ENCODE data around the gene DHX35. TPM values are rescaled to one million over a fixed set of nuclear protein-coding genes. Genes with fewer than 3 reads are reported as not detected.

Gene DHX35
- total RNA-seq, 2 experiments from 2014 or later = 7.3 to 7.6 TPM

DNA sequence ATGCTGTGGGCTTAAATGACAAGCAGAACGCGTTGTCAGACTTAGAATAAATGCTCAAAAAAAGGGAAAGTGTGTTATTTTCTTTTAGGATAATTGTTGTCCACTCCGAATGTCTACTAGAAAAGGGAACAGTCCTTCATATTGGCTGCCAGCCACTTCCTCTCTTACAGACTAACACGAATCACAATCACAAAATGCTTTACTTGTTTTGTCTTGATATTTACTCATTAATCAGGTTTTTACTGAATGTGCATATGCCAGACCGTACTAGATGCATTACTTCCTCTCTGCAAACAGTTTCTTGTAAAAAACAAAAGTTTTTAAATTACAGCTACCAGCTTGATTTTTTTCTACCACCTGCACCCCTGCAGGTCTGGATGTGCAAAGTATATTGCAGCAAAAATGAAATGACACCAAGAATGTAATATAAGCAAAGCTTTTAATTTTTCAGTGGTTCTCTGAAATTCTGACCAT, 821 bp downstream of the DHX35 start:
- H3K4me1 ChIP-seq (ENCODE audit: insufficient read depth, low read length) = peaks cover 16% of the 10 kb centered on the region
- ATAC-seq (ENCODE audit: poor library complexity) (no peak), DNase-seq (no peak)
- ChIA-PET CTCF (interaction anchor here (0.8 to 3.2 kb wide), 5 partner anchors 17 to 215 kb away, joined by 3 to 25 read pairs (median 4); partner anchors contain the start of genes ACTR5 and FAM83D), POLR2A (interaction anchor here (0.6 to 3.3 kb wide), 11 partner anchors 8 to 158 kb away, joined by 3 to 38 read pairs (median 5); partner anchors contain the start of genes FAM83D and PPP1R16B)
- TF ChIP-seq CTCF (IDR thresholded peaks at IDR 0.05) = no peak
- H3K9me3 ChIP-seq (ENCODE audit: control insufficient read depth in 1 of 2, insufficient read depth in 1 of 2, low read length in 2 of 2) = no peaks in the 10 kb centered on the region
- H3K36me3 ChIP-seq (ENCODE audit: insufficient read depth, low read length) = peaks cover 4% of the 10 kb centered on the region
- H3K27me3 ChIP-seq (ENCODE audit: control insufficient read depth in 1 of 2, insufficient read depth in 2 of 2, low read length in 2 of 2) = no peaks in the 10 kb centered on the region
- peak overlapping the region in 1 of 2 donors; percentile 58 for H3K27ac ChIP-seq (ENCODE audit: low read depth in 1 of 2, low read length in 2 of 2)
- peak overlapping the region; percentile 88 for H3K27ac Mint-ChIP-seq
- H3K4me3 Mint-ChIP-seq = peak overlapping the region; percentile 97
- H3K27me3 Mint-ChIP-seq = no peaks in the 10 kb centered on the region
- H3K9me3 Mint-ChIP-seq = no peaks in the 10 kb centered on the region
- H3K36me3 Mint-ChIP-seq (ENCODE audit: low read depth) = peaks cover 25% of the 10 kb centered on the region
- H3K4me1 Mint-ChIP-seq (ENCODE audit: low read depth) = peaks cover 33% of the 10 kb centered on the region
- peak overlapping the region; percentile 80 for H3K4me3 ChIP-seq (ENCODE audit: low read length)
- intact Hi-C loops (cut with DNase I, micrococcal nuclease) = loop anchor here (1.0 to 10.0 kb wide), 7 partner anchors 37 to 526 kb away; partner anchors contain the start of genes FAM83D (in 2 of the 2), ACTR5 (in 1 of the 2), PPP1R16B (in 1 of the 2) and RALGAPB (in 1 of the 2)

DNA sequence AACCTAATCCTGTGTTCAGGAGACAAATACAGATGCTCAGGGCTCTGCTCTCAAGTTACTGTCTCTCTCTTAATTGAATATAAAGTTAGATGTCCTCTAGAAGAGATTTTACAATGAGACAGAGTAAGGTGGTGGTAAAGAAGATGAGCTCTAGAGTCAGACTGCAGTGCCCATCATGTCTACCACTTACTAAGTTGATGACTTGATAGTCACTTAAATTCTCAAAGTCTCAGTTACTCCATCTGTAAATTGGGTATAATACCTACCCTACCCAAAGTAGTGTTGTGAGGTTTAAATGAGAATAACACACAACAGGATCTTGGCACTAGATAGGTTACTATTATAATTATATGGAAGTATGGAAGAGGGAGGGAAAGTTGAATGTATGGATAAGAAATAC, 1.6 kb downstream of the DHX35 start:
- H3K27me3 ChIP-seq (ENCODE audit: control insufficient read depth in 1 of 2, insufficient read depth in 2 of 2, low read length in 2 of 2) = no peaks in the 10 kb centered on the region
- no peak overlapping the region for H3K27ac Mint-ChIP-seq
- H3K9me3 ChIP-seq (ENCODE audit: control insufficient read depth in 1 of 2, insufficient read depth in 1 of 2, low read length in 2 of 2) = no peaks in the 10 kb centered on the region
- H3K27me3 Mint-ChIP-seq = no peaks in the 10 kb centered on the region
- peaks cover 27% of the 10 kb centered on the region for H3K36me3 Mint-ChIP-seq (ENCODE audit: low read depth)
- intact Hi-C loops (cut with DNase I, micrococcal nuclease) = loop anchor here (2.0 to 10.0 kb wide), 5 partner anchors 156 to 526 kb away; partner anchors contain the start of genes ACTR5 (in 1 of the 2), PPP1R16B (in 1 of the 2), RALGAPB (in 1 of the 2) and SNHG17 (in 1 of the 2)
- DNase-seq (no peak), ATAC-seq (ENCODE audit: poor library complexity) (no peak)
- ChIA-PET CTCF (interaction anchor here (3.2 kb wide), 1 partner anchor 38 kb away, joined by 25 read pairs; the partner anchor contains the start of gene FAM83D), POLR2A (interaction anchor here (2.4 to 3.3 kb wide), 3 partner anchors 37 to 159 kb away, joined by 7 to 38 read pairs (median 19); partner anchors contain the start of genes FAM83D and PPP1R16B)
- no peak overlapping the region for H3K4me3 ChIP-seq (ENCODE audit: low read length)
- H3K27ac ChIP-seq (ENCODE audit: low read depth in 1 of 2, low read length in 2 of 2) = no peak overlapping the region
- peaks cover 16% of the 10 kb centered on the region for H3K4me1 ChIP-seq (ENCODE audit: insufficient read depth, low read length)
- peaks cover 33% of the 10 kb centered on the region for H3K4me1 Mint-ChIP-seq (ENCODE audit: low read depth)
- H3K9me3 Mint-ChIP-seq = no peaks in the 10 kb centered on the region
- H3K36me3 ChIP-seq (ENCODE audit: insufficient read depth, low read length) = peaks cover 9% of the 10 kb centered on the region
- TF ChIP-seq CTCF (IDR thresholded peaks at IDR 0.05) = no peak
- peak overlapping the region; percentile 6 for H3K4me3 Mint-ChIP-seq

- Histone ChIP-seq H3K27ac (ENCODE audit: low read depth in 1 of 2, low read length in 2 of 2) (no peak overlapping the region), H3K4me1 (ENCODE audit: insufficient read depth, low read length) (peaks cover 16% of the 10 kb centered on the region), H3K36me3 (ENCODE audit: insufficient read depth, low read length) (peaks cover 21% of the 10 kb centered on the region), H3K4me3 (ENCODE audit: low read length) (no peak overlapping the region), H3K9me3 (ENCODE audit: control insufficient read depth in 1 of 2, insufficient read depth in 1 of 2, low read length in 2 of 2) (no peaks in the 10 kb centered on the region), H3K27me3 (ENCODE audit: control insufficient read depth in 1 of 2, insufficient read depth in 2 of 2, low read length in 2 of 2) (no peaks in the 10 kb centered on the region)
- Mint-ChIP-seq H3K9me3 (no peaks in the 10 kb centered on the region), H3K4me1 (ENCODE audit: low read depth) (peaks cover 36% of the 10 kb centered on the region), H3K36me3 (ENCODE audit: low read depth) (peaks cover 41% of the 10 kb centered on the region), H3K4me3 (peak overlapping the region; percentile 27), H3K27ac (no peak overlapping the region), H3K27me3 (no peaks in the 10 kb centered on the region)
- CTCF ChIA-PET = interaction anchor here (0.7 kb wide), 1 partner anchor 72 kb away, joined by 4 read pairs; no protein-coding TSS in a partner anchor
- POLR2A ChIA-PET = no interaction called here
- TF ChIP-seq CTCF (IDR thresholded peaks at IDR 0.05) = no peak
- ATAC-seq (ENCODE audit: poor library complexity) (no peak), DNase-seq (no peak)
- intact Hi-C loops (cut with DNase I, micrococcal nuclease) = loop anchor here in 1 of 2 experiments (10.0 kb wide), 1 partner anchor 490 kb away; the partner anchor contains the start of gene RALGAPB
These were observed 3.1 kb downstream of the DHX35 start for GRCh38 chr20:38965264-38965663.
